Calu3 (cell line): ENCODE results near the gene S1PR3. TPM values are rescaled to one million over a fixed set of nuclear protein-coding genes. Genes with fewer than 3 reads are reported as not detected.

Experiments used
- BruUV-seq: library from RNA; stranded (reverse); fragments of 400-500 nt; replicated peaks from 2 replicates; lab custom pipeline; 2021; lab: Mats Ljungman, UMichigan
- CTCF ChIA-PET: fragments of 300-600 bp; sonication (Branson Sonifier 250); formaldehyde crosslinking; loops from one replicate; lab custom pipeline; 2022; ENCODE audit warnings: antibody characterized with exemption; lab: Charles Lee
- DNase-seq: peaks from one replicate; pipeline ENCODE4 v3.0.0; 2022
- H3K27ac Mint-ChIP-seq: one replicate; pipeline ENCODE4 v1.8.0; 2022; ENCODE audit warnings: mixed read lengths; ENCODE audit not compliant: unreplicated experiment
- H3K27me3 Mint-ChIP-seq: one replicate; pipeline ENCODE4 v1.8.0; 2022; ENCODE audit warnings: mixed read lengths; ENCODE audit not compliant: unreplicated experiment
- H3K36me3 Mint-ChIP-seq: one replicate; pipeline ENCODE4 v1.8.0; 2022; ENCODE audit warnings: mild to moderate bottlenecking, moderate library complexity, mixed read lengths; ENCODE audit not compliant: insufficient read depth, unreplicated experiment
- H3K4me1 Mint-ChIP-seq: one replicate; pipeline ENCODE4 v1.8.0; 2022; ENCODE audit warnings: mild to moderate bottlenecking, low read depth, mixed read lengths; ENCODE audit not compliant: unreplicated experiment
- H3K4me3 Mint-ChIP-seq: one replicate; pipeline ENCODE4 v1.8.0; 2022; ENCODE audit warnings: mild to moderate bottlenecking, low read depth, moderate library complexity, mixed read lengths; ENCODE audit not compliant: unreplicated experiment
- H3K9me3 Mint-ChIP-seq: one replicate; pipeline ENCODE4 v1.8.0; 2022; ENCODE audit warnings: low read depth, mixed read lengths; ENCODE audit not compliant: unreplicated experiment
- intact Hi-C: fragments of 100-400 bp; cut with micrococcal nuclease; formaldehyde crosslinking; loops from one replicate; pipeline ENCODE4 v1.10.0; 2022; ENCODE audit not compliant: unreplicated experiment
- total RNA-seq: library from RNA; stranded (reverse); gene quantifications from 2 replicates; pipeline ENCODE4 v1.2.3, GENCODE V29; 2022
- TF ChIP-seq, protein P1 (sequence below): fragments of 200-600 bp; IDR thresholded peaks from one replicate; pipeline ENCODE4 v1.8.0; 2022; ENCODE audit warnings: antibody characterized with exemption; ENCODE audit not compliant: unreplicated experiment

The S1PR3 gene
- total RNA-seq, 1 experiment from 2014 or later: 0.66 TPM

DNA sequence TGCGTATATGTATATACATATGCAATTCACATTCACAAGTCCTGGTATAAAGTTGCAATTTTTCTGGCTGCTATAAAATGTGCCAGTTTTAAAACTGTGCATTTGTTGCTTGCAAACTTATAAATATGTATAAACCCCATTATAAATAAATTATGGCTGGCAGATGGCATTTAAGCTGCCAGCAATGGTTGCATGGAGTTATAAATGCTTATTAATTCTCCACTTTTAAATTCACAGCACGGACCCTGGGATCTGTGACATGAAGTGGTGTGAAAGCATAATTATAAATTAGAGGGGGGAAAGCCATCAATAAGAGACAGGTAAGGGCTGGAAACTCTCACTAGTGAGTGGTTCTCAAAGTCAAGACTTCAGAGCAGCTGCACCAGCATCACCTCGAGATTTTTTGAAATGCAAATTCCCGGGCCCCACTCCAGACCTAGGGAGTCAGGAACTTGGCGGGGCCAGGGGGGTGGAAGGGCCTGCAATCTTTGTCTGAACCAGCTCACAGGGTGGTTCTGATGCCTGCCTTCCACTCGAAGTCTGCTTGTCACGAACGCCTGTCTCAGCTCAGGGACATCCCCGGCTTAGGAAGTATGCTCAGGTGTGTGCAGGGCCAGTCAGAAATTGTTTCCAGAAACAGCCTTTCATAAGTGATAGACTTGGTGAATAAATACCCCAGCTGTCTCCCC lies 16.9 kb downstream of the S1PR3 start:
- H3K27ac Mint-ChIP-seq: no peak overlapping the region
- H3K36me3 Mint-ChIP-seq: no peaks in the 10 kb centered on the region
- no peaks in the 10 kb centered on the region for H3K9me3 Mint-ChIP-seq
- no TSS peak for BruUV-seq
- intact Hi-C loops: no loop called here
- TF ChIP-seq, protein P1, sequence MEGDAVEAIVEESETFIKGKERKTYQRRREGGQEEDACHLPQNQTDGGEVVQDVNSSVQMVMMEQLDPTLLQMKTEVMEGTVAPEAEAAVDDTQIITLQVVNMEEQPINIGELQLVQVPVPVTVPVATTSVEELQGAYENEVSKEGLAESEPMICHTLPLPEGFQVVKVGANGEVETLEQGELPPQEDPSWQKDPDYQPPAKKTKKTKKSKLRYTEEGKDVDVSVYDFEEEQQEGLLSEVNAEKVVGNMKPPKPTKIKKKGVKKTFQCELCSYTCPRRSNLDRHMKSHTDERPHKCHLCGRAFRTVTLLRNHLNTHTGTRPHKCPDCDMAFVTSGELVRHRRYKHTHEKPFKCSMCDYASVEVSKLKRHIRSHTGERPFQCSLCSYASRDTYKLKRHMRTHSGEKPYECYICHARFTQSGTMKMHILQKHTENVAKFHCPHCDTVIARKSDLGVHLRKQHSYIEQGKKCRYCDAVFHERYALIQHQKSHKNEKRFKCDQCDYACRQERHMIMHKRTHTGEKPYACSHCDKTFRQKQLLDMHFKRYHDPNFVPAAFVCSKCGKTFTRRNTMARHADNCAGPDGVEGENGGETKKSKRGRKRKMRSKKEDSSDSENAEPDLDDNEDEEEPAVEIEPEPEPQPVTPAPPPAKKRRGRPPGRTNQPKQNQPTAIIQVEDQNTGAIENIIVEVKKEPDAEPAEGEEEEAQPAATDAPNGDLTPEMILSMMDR: no peak
- CTCF ChIA-PET: interaction anchor here (1.7 kb wide), 1 partner anchor 271 kb away, joined by 4 read pairs; no protein-coding TSS in a partner anchor
- no peak for DNase-seq
- no peaks in the 10 kb centered on the region for H3K27me3 Mint-ChIP-seq
- peaks cover 8% of the 10 kb centered on the region for H3K4me1 Mint-ChIP-seq
- no peak overlapping the region for H3K4me3 Mint-ChIP-seq

DNA sequence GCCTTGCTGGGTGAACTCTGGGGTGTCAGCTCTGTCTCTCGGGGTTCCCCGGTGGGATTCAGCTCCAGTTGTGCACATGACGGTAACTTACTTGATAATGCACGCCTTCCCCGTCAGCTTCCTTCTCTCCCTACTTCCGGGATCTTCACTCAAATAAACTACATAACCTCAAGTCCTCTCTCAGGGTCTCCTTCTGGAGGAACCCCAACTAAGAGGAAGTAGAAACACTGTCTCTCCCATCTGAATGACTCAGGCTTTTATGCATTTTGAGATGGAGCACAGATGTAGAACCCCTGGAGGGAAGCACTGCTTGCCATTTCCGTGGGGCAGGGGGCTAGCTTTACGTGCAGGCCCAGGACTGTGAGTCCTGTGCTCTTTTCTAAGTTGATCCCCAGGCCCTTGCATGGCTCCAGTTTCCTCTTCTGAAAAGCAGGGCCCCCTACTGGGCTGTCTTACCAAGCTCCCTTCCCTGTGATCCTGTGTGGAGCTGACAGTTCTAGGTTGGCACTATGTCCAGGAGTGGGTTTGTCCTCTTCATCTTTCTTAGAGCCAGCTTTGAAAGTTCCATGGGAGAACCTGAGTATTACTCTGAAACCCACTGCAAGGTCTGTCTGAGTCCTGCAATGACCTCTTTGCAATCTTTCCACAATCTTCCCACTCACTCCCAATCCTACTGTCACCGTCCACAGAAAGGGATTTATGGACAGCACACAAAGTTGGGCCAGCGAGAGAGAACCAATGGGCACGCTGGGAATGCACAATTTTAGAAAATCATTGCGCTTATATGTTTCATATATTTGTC lies 17.7 kb downstream of the S1PR3 start:
- Mint-ChIP-seq H3K4me3 (no peak overlapping the region), H3K27ac (no peak overlapping the region), H3K4me1 (peaks cover 8% of the 10 kb centered on the region), H3K36me3 (no peaks in the 10 kb centered on the region), H3K9me3 (no peaks in the 10 kb centered on the region), H3K27me3 (no peaks in the 10 kb centered on the region)
- no TSS peak for BruUV-seq
- no peak for DNase-seq
- CTCF ChIA-PET: interaction anchor here (1.7 kb wide), 1 partner anchor 270 kb away, joined by 4 read pairs; no protein-coding TSS in a partner anchor
- TF ChIP-seq, protein P1: no peak
- intact Hi-C loops: no loop called here

- CTCF ChIA-PET: interaction anchor here (0.6 to 1.7 kb wide), 2 partner anchors 10 to 269 kb away, joined by 4 to 5 read pairs; no protein-coding TSS in a partner anchor
- intact Hi-C loops: no loop called here
- TF ChIP-seq, protein P1: no peak
- no peak overlapping the region for H3K27ac Mint-ChIP-seq
- no peak overlapping the region for H3K4me3 Mint-ChIP-seq
- H3K9me3 Mint-ChIP-seq: no peaks in the 10 kb centered on the region
- DNase-seq: no peak
- H3K36me3 Mint-ChIP-seq: no peaks in the 10 kb centered on the region
- peaks cover 8% of the 10 kb centered on the region for H3K4me1 Mint-ChIP-seq
- BruUV-seq: no TSS peak
- H3K27me3 Mint-ChIP-seq: no peaks in the 10 kb centered on the region
Measured at GRCh38 chr9:89009546-89009840, 18.2 kb downstream of the S1PR3 start.

- intact Hi-C loops: no loop called here
- Mint-ChIP-seq H3K4me3 (no peak overlapping the region), H3K9me3 (no peaks in the 10 kb centered on the region), H3K27me3 (no peaks in the 10 kb centered on the region), H3K4me1 (peaks cover 8% of the 10 kb centered on the region), H3K27ac (no peak overlapping the region), H3K36me3 (no peaks in the 10 kb centered on the region)
- no peak for DNase-seq
- CTCF ChIA-PET: interaction anchor here (0.6 to 1.7 kb wide), 2 partner anchors 10 to 269 kb away, joined by 4 to 5 read pairs; no protein-coding TSS in a partner anchor
- TF ChIP-seq, protein P1: no peak
- BruUV-seq: no TSS peak
Measured at GRCh38 chr9:89010056-89010455, 18.8 kb downstream of the S1PR3 start.
